ENCODE results near the gene SLC29A1. TPM values are rescaled to one million over a fixed set of nuclear protein-coding genes. Genes with fewer than 3 reads are reported as not detected.

SLC29A1 gene
- total and polyA plus RNA-seq, 2 of the 8 experiments (the other 6 are each of a cell fraction or from before 2014, with no cell fraction given): 187 to 558 TPM

DNA sequence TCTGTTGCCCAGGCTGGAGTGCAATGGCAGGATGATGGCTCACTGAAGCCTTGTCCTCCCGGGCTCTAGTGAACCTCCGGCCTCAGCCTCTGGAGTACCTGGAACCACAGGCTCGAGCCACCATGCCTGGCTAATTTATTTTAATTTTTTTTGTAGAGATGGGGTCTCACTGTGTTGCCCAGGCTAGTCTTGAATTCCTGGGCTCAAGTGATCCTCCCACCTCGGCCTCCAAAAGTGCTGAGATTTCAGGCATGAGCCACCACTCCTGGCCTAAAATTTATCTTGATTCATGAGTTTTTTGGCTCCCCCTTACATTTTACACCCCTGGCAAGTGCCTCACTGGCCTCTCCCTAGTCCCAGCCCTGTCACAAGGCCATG lies 2.5 kb upstream of the SLC29A1 start:
- Histone ChIP-seq H3K36me3 (ENCODE audit: control insufficient read depth in 2 of 4, insufficient read depth in 4 of 4, low read length in 3 of 4) (no peaks in the 10 kb centered on the region), H4K5ac (ENCODE audit: insufficient read length, low read depth, low read length) (no peak overlapping the region), H3K9ac (replicated peaks in 1 of 4; ENCODE audit: extremely low read depth in 1 of 4, low read depth in 3 of 4, low read length in 3 of 4) (no peak overlapping the region), H3K18ac (ENCODE audit: extremely low read depth, low read length) (peak overlapping the region; percentile 9; the same call in 1 of the 2 replicates), H3K4me3 (ENCODE audit: extremely low read depth in 1 of 4, insufficient read depth in 2 of 4, low read depth in 3 of 4, low read length in 4 of 4) (no peak overlapping the region), H3K4me1 (replicated peaks in 1 of 4; ENCODE audit: control insufficient read depth in 3 of 4, insufficient read depth in 4 of 4, low read length in 3 of 4) (peaks cover 29 to 62% (median 41%) of the 10 kb centered on the region in 4 experiments), H3K79me1 (ENCODE audit: low read depth, low read length) (no peaks in the 10 kb centered on the region; the same call in 1 of the 2 replicates), H4K8ac (ENCODE audit: extremely low read depth, insufficient read depth, low read length) (no peak overlapping the region), H3K27me3 (replicated peaks in 1 of 4; ENCODE audit: control insufficient read depth in 3 of 4, extremely low read depth in 1 of 4, insufficient read depth in 3 of 4, low read length in 3 of 4) (no peaks in the 10 kb centered on the region), H3K4ac (replicated peaks; ENCODE audit: insufficient read length, low read depth, low read length) (no peak overlapping the region), H3K23me2 (ENCODE audit: low read depth, low read length) (peaks cover 16% of the 10 kb centered on the region), H2BK15ac (ENCODE audit: low read length) (peak overlapping the region; percentile 46; the same call in 1 of the 2 replicates), H3K14ac (ENCODE audit: insufficient read length) (no peak overlapping the region), H4K20me1 (replicated peaks in 1 of 2; ENCODE audit: control insufficient read depth in 1 of 2, insufficient read depth in 2 of 2, low read length in 2 of 2) (peaks cover 11 to 12% of the 10 kb centered on the region in 2 experiments), H3K56ac (replicated peaks; ENCODE audit: insufficient read length, low read depth, low read length) (no peak overlapping the region), H2BK5ac (ENCODE audit: low read depth, low read length) (peak overlapping the region; percentile 76; the same call in 1 of the 2 replicates), H4K91ac (replicated peaks; ENCODE audit: insufficient read length, low read length) (peak overlapping the region; percentile 87), H2AFZ (ENCODE audit: low read length) (no peak overlapping the region), H3K23ac (ENCODE audit: insufficient read length) (no peak overlapping the region), H2BK20ac (ENCODE audit: low read length) (peak overlapping the region; percentile 68; the same call in 1 of the 2 replicates), H3K79me2 (ENCODE audit: control insufficient read depth in 1 of 2, insufficient read depth in 2 of 2, low read length in 2 of 2) (peaks cover 10 to 20% of the 10 kb centered on the region in 2 experiments; a peak in 3 of 4 replicates), H2BK12ac (ENCODE audit: low read depth, low read length) (peak overlapping the region; percentile 98; the same call in 1 of the 2 replicates), H3K9me3 (ENCODE audit: insufficient read depth in 2 of 2, low read depth in 1 of 2, low read length in 1 of 2) (no peaks in the 10 kb centered on the region), H3K4me2 (ENCODE audit: insufficient read depth in 1 of 2, low read depth in 2 of 2, low read length in 2 of 2) (no peak overlapping the region; a peak in 1 of 4 replicates), H2AK5ac (ENCODE audit: low read depth, low read length) (peak overlapping the region; percentile 93), H3K27ac (ENCODE audit: low read depth, low read length) (no peak overlapping the region), H2BK120ac (replicated peaks; ENCODE audit: low read depth, low read length) (peak overlapping the region; percentile 67)
- 84% methylated on average over 4 of the region's 4 CpGs; no CpG with 5 or more reads in 1 of the 2 experiments for WGBS, 2 experiments (ENCODE audit: extremely low coverage in 1 of 2, insufficient coverage in 1 of 2, insufficient read length in 1 of 2, insufficient replicate concordance in 2 of 2, low coverage in 1 of 2, low lambda C conversion rate in 2 of 2, missing lambda C conversion rate in 1 of 2)
- ChIA-PET POLR2A (ENCODE audit: partially characterized antibody) (interaction anchor here (0.7 to 21.0 kb wide), 8 partner anchors 9 to 44 kb away, joined by 3 to 477 read pairs (median 4); partner anchors contain the start of gene HSP90AB1), CTCF (ENCODE audit: partially characterized antibody) (interaction anchor here (0.6 to 19.4 kb wide), 12 partner anchors 8 to 67 kb away, joined by 3 to 287 read pairs (median 4); no protein-coding TSS in a partner anchor)
- TF ChIP-seq CREB1 (IDR thresholded peaks at IDR 0.05) (no peak), RBBP5 (IDR thresholded peaks at IDR 0.05; ENCODE audit: borderline replicate concordance, low read depth, low read length) (no peak), KDM4A (IDR thresholded peaks at IDR 0.05; ENCODE audit: low read depth, low read length, severe bottlenecking) (no peak), HDAC2 (IDR thresholded peaks at IDR 0.05; ENCODE audit: borderline replicate concordance in 1 of 2, low read depth in 2 of 2, low read length in 2 of 2) (no peak), TAF7 (optimal IDR thresholded peaks at IDR 0.05; ENCODE audit: borderline replicate concordance, low read depth, low read length) (no peak)
- FAIRE-seq (no peak), DNase-seq (ENCODE audit: low read depth in 1 of 2, low spot score in 2 of 2) (no peak)
